Activated CD4-positive, alpha-beta memory T cell treated with anti-CD3 and anti-CD28 coated beads, Interleukin-2, amount 10 ng/mL, durations not matched to agents 7 days and 5 days (primary cell): ENCODE data around the gene WDR18. TPM values are rescaled to one million over a fixed set of nuclear protein-coding genes. Genes with fewer than 3 reads are reported as not detected.

Experiments used
- CTCF ChIA-PET: fragments of 350-600 bp; sonication (Branson Sonifier 250); formaldehyde crosslinking; loops from one replicate; lab custom pipeline; 2021; ENCODE audit warnings: antibody characterized with exemption, inconsistent platforms; lab: Charles Lee
- POLR2A ChIA-PET: fragments of 350-600 bp; sonication (Branson Sonifier 250); formaldehyde crosslinking; loops from one replicate; lab custom pipeline; 2021; ENCODE audit warnings: antibody characterized with exemption; lab: Charles Lee
- DNase-seq: peaks from one replicate; pipeline ENCODE4 v3.0.0-alpha.2; 2020
- H3K27ac Mint-ChIP-seq: one replicate; pipeline ENCODE4 v1.8.0; 2021; ENCODE audit warnings: mild to moderate bottlenecking, mixed read lengths
- H3K27me3 Mint-ChIP-seq: one replicate; pipeline ENCODE4 v1.8.0; 2021; ENCODE audit warnings: mixed read lengths
- H3K36me3 Mint-ChIP-seq: one replicate; pipeline ENCODE4 v1.8.0; 2021; ENCODE audit warnings: low read depth, mixed read lengths
- H3K4me1 Mint-ChIP-seq: one replicate; pipeline ENCODE4 v1.8.0; 2021; ENCODE audit warnings: mixed read lengths
- H3K4me3 Mint-ChIP-seq: one replicate; pipeline ENCODE4 v1.8.0; 2021; ENCODE audit warnings: mild to moderate bottlenecking, mixed read lengths
- H3K9me3 Mint-ChIP-seq: one replicate; pipeline ENCODE4 v1.8.0; 2021; ENCODE audit warnings: mixed read lengths
- total RNA-seq, 2 experiments: library from RNA; stranded (reverse); gene quantifications; one replicate each; pipeline ENCODE4 v1.2.3, GENCODE V29; 2021

Gene WDR18
- total RNA-seq, 2 experiments from 2014 or later = 42.0 to 44.3 TPM

GRCh38 chr19:964761-965694, 19.1 kb upstream of the WDR18 start:
- H3K4me3 Mint-ChIP-seq = no peak overlapping the region
- H3K36me3 Mint-ChIP-seq = peaks cover 54% of the 10 kb centered on the region
- CTCF ChIA-PET = no interaction called here
- peaks cover 2% of the 10 kb centered on the region for H3K9me3 Mint-ChIP-seq
- DNase-seq = no peak
- H3K27ac Mint-ChIP-seq = no peak overlapping the region
- POLR2A ChIA-PET = no interaction called here
- no peaks in the 10 kb centered on the region for H3K27me3 Mint-ChIP-seq
- H3K4me1 Mint-ChIP-seq = peaks cover 10% of the 10 kb centered on the region

GRCh38 chr19:966485-967088, 17.6 kb upstream of the WDR18 start:
- Mint-ChIP-seq H3K9me3 (peaks cover 7% of the 10 kb centered on the region), H3K4me3 (no peak overlapping the region), H3K36me3 (peaks cover 67% of the 10 kb centered on the region), H3K4me1 (peaks cover 10% of the 10 kb centered on the region), H3K27ac (no peak overlapping the region), H3K27me3 (no peaks in the 10 kb centered on the region)
- ChIA-PET POLR2A (no interaction called here), CTCF (interaction anchor here (0.6 kb wide), 1 partner anchor 28 kb away, joined by 3 read pairs; no protein-coding TSS in a partner anchor)
- no peak for DNase-seq

GRCh38 chr19:970695-971094, 13.4 kb upstream of the WDR18 start:
- POLR2A ChIA-PET = no interaction called here
- Mint-ChIP-seq H3K36me3 (peaks cover 56% of the 10 kb centered on the region), H3K4me1 (no peaks in the 10 kb centered on the region), H3K27me3 (no peaks in the 10 kb centered on the region), H3K27ac (no peak overlapping the region), H3K9me3 (peaks cover 5% of the 10 kb centered on the region), H3K4me3 (no peak overlapping the region)
- DNase-seq = no peak
- CTCF ChIA-PET = interaction anchor here (0.6 to 2.7 kb wide), 5 partner anchors 11 to 201 kb away, joined by 3 to 9 read pairs (median 6); partner anchors contain the start of gene WDR18

- Mint-ChIP-seq H3K36me3 (peaks cover 47% of the 10 kb centered on the region), H3K27me3 (no peaks in the 10 kb centered on the region), H3K4me3 (no peak overlapping the region), H3K9me3 (peaks cover 5% of the 10 kb centered on the region), H3K4me1 (no peaks in the 10 kb centered on the region), H3K27ac (no peak overlapping the region)
- no peak for DNase-seq
- CTCF ChIA-PET = interaction anchor here (2.7 kb wide), 1 partner anchor 10 kb away, joined by 9 read pairs; no protein-coding TSS in a partner anchor
- POLR2A ChIA-PET = no interaction called here
Measured at GRCh38 chr19:971795-972194, 12.3 kb upstream of the WDR18 start.

GRCh38 chr19:972281-972680, 11.9 kb upstream of the WDR18 start:
- peaks cover 43% of the 10 kb centered on the region for H3K36me3 Mint-ChIP-seq
- ChIA-PET POLR2A (interaction anchor here (0.7 kb wide), 1 partner anchor 31 kb away, joined by 3 read pairs; no protein-coding TSS in a partner anchor), CTCF (interaction anchor here (0.7 to 2.7 kb wide), 2 partner anchors 10 to 203 kb away, joined by 5 to 9 read pairs; no protein-coding TSS in a partner anchor)

GRCh38 chr19:973726-974563, 10.2 kb upstream of the WDR18 start:
- ChIA-PET CTCF (no interaction called here), POLR2A (no interaction called here)
- Mint-ChIP-seq H3K9me3 (peaks cover 5% of the 10 kb centered on the region), H3K4me3 (no peak overlapping the region), H3K4me1 (no peaks in the 10 kb centered on the region), H3K36me3 (peaks cover 33% of the 10 kb centered on the region), H3K27me3 (no peaks in the 10 kb centered on the region), H3K27ac (no peak overlapping the region)
- DNase-seq = no peak

More at GRCh38 chr19:972281-972680, 11.9 kb upstream of the WDR18 start:
- H3K4me3 Mint-ChIP-seq = no peak overlapping the region
- no peaks in the 10 kb centered on the region for H3K4me1 Mint-ChIP-seq
- no peak overlapping the region for H3K27ac Mint-ChIP-seq
- no peaks in the 10 kb centered on the region for H3K27me3 Mint-ChIP-seq
- H3K9me3 Mint-ChIP-seq = peaks cover 5% of the 10 kb centered on the region
- no peak for DNase-seq

- Mint-ChIP-seq H3K27me3 (no peaks in the 10 kb centered on the region), H3K9me3 (peaks cover 5% of the 10 kb centered on the region), H3K4me1 (no peaks in the 10 kb centered on the region), H3K36me3 (peaks cover 30% of the 10 kb centered on the region), H3K27ac (no peak overlapping the region), H3K4me3 (no peak overlapping the region)
- ChIA-PET CTCF (interaction anchor here (0.7 to 1.6 kb wide), 2 partner anchors 10 to 124 kb away, joined by 4 to 6 read pairs; partner anchors contain the start of gene WDR18), POLR2A (no interaction called here)
- no peak for DNase-seq
Measured at GRCh38 chr19:974564-975257, 9.4 kb upstream of the WDR18 start.

GRCh38 chr19:976476-976875, 7.7 kb upstream of the WDR18 start:
- Mint-ChIP-seq H3K9me3 (no peaks in the 10 kb centered on the region), H3K27ac (no peak overlapping the region), H3K4me1 (no peaks in the 10 kb centered on the region), H3K27me3 (no peaks in the 10 kb centered on the region), H3K4me3 (no peak overlapping the region), H3K36me3 (peaks cover 17% of the 10 kb centered on the region)
- no peak for DNase-seq
- ChIA-PET CTCF (interaction anchor here (1.6 kb wide), 1 partner anchor 8 kb away, joined by 6 read pairs; the partner anchor contains the start of gene WDR18), POLR2A (no interaction called here)

- no peak overlapping the region for H3K27ac Mint-ChIP-seq
- ChIA-PET POLR2A (no interaction called here), CTCF (no interaction called here)
- H3K4me3 Mint-ChIP-seq = no peak overlapping the region
- no peaks in the 10 kb centered on the region for H3K27me3 Mint-ChIP-seq
- H3K4me1 Mint-ChIP-seq = no peaks in the 10 kb centered on the region
- no peak for DNase-seq
- H3K36me3 Mint-ChIP-seq = peaks cover 11% of the 10 kb centered on the region
- no peaks in the 10 kb centered on the region for H3K9me3 Mint-ChIP-seq
Measured at GRCh38 chr19:977058-977464, 7.1 kb upstream of the WDR18 start.

GRCh38 chr19:979318-979741, 4.8 kb upstream of the WDR18 start:
- no peaks in the 10 kb centered on the region for H3K9me3 Mint-ChIP-seq
- no peaks in the 10 kb centered on the region for H3K36me3 Mint-ChIP-seq
- H3K4me3 Mint-ChIP-seq = no peak overlapping the region
- POLR2A ChIA-PET = no interaction called here
- DNase-seq = no peak
- H3K27ac Mint-ChIP-seq = no peak overlapping the region
- CTCF ChIA-PET = interaction anchor here (0.8 kb wide), 1 partner anchor 116 kb away, joined by 3 read pairs; no protein-coding TSS in a partner anchor
- no peaks in the 10 kb centered on the region for H3K27me3 Mint-ChIP-seq
- peaks cover 5% of the 10 kb centered on the region for H3K4me1 Mint-ChIP-seq

- Mint-ChIP-seq H3K27me3 (no peaks in the 10 kb centered on the region), H3K4me1 (peaks cover 13% of the 10 kb centered on the region), H3K36me3 (no peaks in the 10 kb centered on the region), H3K27ac (no peak overlapping the region), H3K9me3 (no peaks in the 10 kb centered on the region), H3K4me3 (no peak overlapping the region)
- POLR2A ChIA-PET = no interaction called here
- CTCF ChIA-PET = interaction anchor here (0.8 to 5.3 kb wide), 3 partner anchors 24 to 117 kb away, joined by 3 to 96 read pairs (median 3); no protein-coding TSS in a partner anchor
- no peak for DNase-seq
Measured at GRCh38 chr19:980133-980998, 3.8 kb upstream of the WDR18 start.
